Coronary artery (tissue), 2 donors: ENCODE results near the gene OSBPL6.
"Not testable (repeated sequence)": the region's sequence is repeated elsewhere in the genome, so short reads cannot be mapped to it uniquely, and the experiment has no call there.

Experiments
- DNase-seq: peaks from one replicate; pipeline ENCODE4 v3.0.0-alpha.2; 2017; ENCODE audit warnings: low spot score
- H3K27ac ChIP-seq, 2 donors: fragments of 200-600 bp; sonication (generic); one replicate each; pipeline ENCODE4 v1.5.1; 2016 to 2019
- H3K4me3 ChIP-seq: fragments of 200-600 bp; sonication (generic); 2 replicates; pipeline ENCODE4 v1.5.1; 2016; ENCODE audit warnings: mild to moderate bottlenecking, moderate library complexity
- TF ChIP-seq, protein P1 (sequence below): fragments of 200-600 bp; sonication (generic); IDR thresholded peaks from one replicate; pipeline ENCODE4 v1.5.1; 2019; ENCODE audit warnings: antibody characterized with exemption

The OSBPL6 gene

DNA sequence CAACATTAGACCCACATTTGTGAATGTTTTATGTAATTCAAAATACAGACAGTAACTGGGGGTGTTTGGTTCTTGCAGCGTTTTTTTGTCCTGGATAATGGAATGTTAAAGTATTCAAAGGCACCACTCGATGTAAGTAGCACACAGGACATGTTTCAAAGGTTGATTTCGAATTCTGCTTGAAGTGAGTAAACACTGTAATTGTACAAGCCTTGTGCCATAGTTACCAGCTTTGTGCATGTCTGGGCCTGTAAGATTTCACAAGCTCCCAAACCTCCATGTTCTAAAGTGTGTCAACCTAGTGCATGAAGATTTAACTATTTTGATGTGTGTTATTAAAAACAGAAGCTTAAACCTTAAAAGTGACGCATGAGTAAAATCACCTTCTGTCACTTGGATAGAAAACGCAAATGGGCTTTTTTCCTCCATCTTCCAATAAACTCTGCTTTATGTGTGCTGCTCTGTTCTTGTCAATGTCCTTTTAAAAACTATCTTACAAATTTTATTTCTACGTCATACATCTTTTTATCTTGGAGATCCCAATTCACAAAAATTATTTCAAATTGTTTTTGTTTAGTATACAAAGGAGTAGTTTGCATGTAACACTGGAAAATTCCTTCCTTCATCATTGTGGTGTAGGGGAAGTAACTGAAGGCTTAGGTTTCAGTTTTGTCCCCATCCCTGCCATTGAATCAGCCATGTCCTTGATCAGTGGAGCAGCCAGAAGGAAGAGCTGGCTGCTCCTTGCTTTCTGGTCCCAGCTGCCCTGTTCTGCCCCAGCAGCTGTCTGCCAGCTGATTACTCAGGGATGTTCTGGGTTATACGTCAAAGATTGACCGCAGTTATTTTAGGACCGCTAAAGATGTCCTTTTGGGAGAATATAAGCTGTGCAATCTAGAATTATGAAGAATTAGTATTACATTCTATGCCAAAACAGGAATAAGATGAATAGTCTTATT is 137.4 kb downstream of the OSBPL6 start:
- DNase-seq: no peak
- TF ChIP-seq, protein P1, sequence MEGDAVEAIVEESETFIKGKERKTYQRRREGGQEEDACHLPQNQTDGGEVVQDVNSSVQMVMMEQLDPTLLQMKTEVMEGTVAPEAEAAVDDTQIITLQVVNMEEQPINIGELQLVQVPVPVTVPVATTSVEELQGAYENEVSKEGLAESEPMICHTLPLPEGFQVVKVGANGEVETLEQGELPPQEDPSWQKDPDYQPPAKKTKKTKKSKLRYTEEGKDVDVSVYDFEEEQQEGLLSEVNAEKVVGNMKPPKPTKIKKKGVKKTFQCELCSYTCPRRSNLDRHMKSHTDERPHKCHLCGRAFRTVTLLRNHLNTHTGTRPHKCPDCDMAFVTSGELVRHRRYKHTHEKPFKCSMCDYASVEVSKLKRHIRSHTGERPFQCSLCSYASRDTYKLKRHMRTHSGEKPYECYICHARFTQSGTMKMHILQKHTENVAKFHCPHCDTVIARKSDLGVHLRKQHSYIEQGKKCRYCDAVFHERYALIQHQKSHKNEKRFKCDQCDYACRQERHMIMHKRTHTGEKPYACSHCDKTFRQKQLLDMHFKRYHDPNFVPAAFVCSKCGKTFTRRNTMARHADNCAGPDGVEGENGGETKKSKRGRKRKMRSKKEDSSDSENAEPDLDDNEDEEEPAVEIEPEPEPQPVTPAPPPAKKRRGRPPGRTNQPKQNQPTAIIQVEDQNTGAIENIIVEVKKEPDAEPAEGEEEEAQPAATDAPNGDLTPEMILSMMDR: no peak
- H3K27ac ChIP-seq: no peak overlapping the region
- no peak overlapping the region for H3K4me3 ChIP-seq

DNA sequence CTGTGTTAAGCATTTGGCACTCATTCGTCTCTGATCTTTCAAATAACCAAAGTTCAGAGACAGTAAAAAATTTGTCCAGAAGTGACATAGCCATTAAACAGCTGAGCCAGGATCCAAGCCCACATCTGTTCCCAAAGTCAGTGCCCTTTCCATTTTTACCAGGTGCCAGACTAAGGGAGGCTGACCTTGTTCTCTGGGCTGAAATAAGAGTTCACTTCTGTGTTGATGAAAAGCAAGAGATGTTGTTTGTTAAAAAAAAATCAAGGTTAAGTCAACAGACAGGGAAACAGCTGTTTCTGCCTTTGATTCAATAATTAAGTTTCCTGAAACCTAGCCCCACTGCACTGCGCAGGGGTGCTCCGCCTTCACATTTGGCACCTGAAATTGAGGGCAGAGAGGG is 139.5 kb downstream of the OSBPL6 start:
- DNase-seq: no peak
- Histone ChIP-seq H3K4me3 (no peak overlapping the region), H3K27ac (no peak overlapping the region)
- TF ChIP-seq, protein P1: no peak

DNA sequence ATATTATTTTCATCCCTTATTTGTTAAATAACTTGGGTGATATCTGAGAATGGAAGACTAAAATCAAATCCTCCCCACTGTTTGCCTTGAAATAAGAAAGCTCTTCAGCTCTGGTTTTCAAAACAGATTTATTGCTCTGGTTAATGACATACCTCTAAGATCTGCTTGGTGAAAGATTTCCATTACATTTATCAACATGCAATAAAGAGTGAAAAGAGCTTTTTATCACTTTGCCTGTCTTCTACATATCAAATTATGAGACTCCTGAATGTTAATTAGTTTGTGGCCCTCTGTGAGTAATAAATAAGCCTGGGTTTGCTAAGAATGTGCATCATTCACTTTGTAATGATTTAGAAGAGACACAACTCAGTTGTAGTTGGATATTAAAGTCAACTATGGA is 140.9 kb downstream of the OSBPL6 start:
- DNase-seq: no peak
- TF ChIP-seq, protein P1: no peak
- no peak overlapping the region for H3K4me3 ChIP-seq
- H3K27ac ChIP-seq: no peak overlapping the region

DNA sequence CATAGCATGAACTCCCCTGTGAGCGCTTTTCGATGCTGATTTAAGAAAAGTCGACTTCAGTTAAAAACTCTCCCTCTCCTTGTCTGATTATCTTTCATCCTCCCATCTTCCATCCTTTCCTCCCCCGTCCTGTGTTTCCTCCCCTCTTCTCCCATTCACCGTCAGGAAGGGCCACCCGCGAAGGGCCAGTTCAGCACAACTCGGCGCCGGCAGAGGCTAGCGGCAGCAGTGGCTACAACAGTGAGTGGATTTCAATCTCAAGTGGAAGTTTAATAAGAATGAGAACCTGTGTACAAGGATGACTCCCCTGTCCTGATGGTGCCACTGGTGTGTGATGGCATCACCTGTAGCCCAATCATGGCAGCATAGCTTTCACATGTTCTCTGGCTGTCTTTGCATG is 149.8 kb downstream of the OSBPL6 start:
- H3K4me3 ChIP-seq: no peak overlapping the region
- TF ChIP-seq, protein P1: no peak
- no peak for DNase-seq
- H3K27ac ChIP-seq: no peak overlapping the region

DNA sequence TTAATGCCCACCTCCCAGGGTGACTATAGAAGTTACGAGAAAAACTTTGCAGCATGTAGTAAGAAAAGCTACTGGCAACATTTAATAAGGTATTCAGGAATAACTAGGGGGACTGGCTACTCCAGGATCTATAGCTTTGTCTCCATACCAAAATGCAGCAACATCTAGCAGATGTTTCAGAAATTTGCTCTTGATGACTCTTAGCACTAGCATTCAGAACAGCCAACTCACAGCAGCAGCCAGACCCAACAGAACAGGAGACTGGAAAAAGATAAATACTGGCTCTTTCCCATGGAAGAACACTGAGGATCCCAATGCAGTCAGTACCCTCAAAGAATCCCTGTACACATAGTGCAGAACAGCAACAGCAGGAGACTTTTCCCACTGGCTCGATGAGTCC is 151.6 kb downstream of the OSBPL6 start:
- H3K27ac ChIP-seq: no peak overlapping the region
- TF ChIP-seq, protein P1: no peak
- H3K4me3 ChIP-seq: no peak overlapping the region
- no peak for DNase-seq

DNA sequence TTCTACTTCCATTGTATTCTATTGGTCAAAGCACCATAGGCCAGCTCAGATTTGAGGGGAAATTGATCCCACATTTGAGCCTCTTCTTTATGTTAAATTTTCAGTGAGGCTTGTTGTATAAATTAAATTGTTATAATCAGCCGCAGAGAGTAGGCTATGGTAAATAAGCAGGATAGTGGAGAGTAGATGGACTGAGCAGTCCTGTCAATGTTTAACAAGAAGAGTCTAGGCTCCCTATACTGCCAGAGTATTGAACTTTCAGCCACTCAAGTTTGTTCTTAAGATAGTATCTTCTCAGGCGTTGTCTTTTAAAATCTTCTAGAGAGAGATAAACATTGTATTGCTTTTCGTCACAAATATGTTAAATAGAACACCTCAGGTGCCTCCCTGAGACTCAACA is 155.7 kb downstream of the OSBPL6 start:
- DNase-seq: no peak
- TF ChIP-seq, protein P1: no peak
- Histone ChIP-seq H3K4me3 (no peak overlapping the region), H3K27ac (no peak overlapping the region)

DNA sequence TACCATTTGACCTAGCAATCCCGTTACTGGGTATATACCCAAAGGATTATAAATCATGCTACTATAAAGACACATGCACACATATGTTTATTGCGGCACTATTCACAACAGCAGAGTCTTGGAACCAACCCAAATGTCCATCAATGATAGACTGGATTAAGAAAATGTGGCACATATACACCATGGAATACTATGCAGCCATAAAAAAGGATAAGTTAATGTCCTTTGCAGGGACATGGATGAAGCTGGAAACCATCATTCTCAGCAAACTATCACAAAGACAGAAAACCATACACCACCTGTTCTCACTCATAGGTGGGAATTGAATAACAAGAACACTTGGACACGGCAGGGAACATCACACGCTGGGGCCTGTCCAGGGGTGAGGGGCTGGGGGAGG is 163.4 kb downstream of the OSBPL6 start:
- H3K4me3 ChIP-seq, DNase-seq, H3K27ac ChIP-seq: not testable (repeated sequence)
